ENCODE data around the gene KCNH8. TPM values are rescaled to one million over a fixed set of nuclear protein-coding genes. Genes with fewer than 3 reads are reported as not detected.

Gene KCNH8
- total RNA-seq, 1 donor from 2014 or later, result 1.5 TPM

DNA sequence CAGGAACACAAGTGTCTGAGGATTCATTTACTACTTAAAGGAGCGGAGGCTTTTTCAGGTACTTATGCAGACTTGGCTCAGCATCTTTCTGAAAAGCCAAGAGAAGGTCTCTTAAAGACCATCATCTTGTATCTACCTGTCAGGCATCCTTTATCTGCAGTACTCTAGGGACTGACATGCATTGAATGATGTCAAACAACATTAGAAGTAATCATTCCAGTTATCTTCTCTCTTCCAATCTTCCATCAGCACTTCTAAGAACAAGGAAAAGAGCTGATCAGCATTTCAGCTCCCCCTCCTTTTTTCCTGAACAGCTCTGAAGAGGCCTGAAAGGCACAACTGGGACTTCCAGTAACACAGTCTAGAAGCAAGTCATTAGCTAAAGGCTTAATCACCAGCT lies 214.8 kb downstream of the KCNH8 start:
- CTCF ChIA-PET, result interaction anchor here (1.3 to 2.3 kb wide), 4 partner anchors 10 to 181 kb away, joined by 3 to 13 read pairs (median 3); no protein-coding TSS in a partner anchor

DNA sequence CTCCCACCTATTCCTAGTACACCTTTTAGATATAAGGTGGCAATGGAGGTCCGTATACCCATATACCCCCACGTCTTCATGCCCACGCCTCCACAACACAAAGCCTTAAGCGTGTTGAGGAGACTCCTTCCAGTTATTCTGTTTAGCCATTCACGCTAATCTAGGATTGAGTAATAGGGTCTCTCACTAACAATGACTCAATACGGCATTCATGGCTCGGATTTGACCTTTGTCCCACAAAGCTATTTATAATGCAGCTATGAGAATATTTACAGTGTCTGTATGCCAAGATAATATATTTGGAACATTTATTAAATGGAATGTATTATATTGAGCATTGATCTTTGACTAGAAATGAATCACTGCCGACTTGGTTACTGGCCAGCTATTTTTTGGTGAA lies 215.8 kb downstream of the KCNH8 start:
- ChIA-PET CTCF (interaction anchor here (2.3 kb wide), 1 partner anchor 16 kb away, joined by 13 read pairs; no protein-coding TSS in a partner anchor), POLR2A (interaction anchor here (0.7 kb wide), 1 partner anchor 163 kb away, joined by 3 read pairs; no protein-coding TSS in a partner anchor)
- TF ChIP-seq, protein P1, sequence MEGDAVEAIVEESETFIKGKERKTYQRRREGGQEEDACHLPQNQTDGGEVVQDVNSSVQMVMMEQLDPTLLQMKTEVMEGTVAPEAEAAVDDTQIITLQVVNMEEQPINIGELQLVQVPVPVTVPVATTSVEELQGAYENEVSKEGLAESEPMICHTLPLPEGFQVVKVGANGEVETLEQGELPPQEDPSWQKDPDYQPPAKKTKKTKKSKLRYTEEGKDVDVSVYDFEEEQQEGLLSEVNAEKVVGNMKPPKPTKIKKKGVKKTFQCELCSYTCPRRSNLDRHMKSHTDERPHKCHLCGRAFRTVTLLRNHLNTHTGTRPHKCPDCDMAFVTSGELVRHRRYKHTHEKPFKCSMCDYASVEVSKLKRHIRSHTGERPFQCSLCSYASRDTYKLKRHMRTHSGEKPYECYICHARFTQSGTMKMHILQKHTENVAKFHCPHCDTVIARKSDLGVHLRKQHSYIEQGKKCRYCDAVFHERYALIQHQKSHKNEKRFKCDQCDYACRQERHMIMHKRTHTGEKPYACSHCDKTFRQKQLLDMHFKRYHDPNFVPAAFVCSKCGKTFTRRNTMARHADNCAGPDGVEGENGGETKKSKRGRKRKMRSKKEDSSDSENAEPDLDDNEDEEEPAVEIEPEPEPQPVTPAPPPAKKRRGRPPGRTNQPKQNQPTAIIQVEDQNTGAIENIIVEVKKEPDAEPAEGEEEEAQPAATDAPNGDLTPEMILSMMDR (IDR thresholded peaks at IDR 0.05), result no peak
- peaks cover 15% of the 10 kb centered on the region for H3K9me3 Mint-ChIP-seq
- no peaks in the 10 kb centered on the region for H3K27me3 Mint-ChIP-seq
- H3K27ac Mint-ChIP-seq, result peak overlapping the region; percentile 25
- intact Hi-C loops (cut with micrococcal nuclease), result loop anchor here (2.0 to 5.0 kb wide), 3 partner anchors 15 to 678 kb away; partner anchors contain the start of gene KAT2B
- H3K36me3 Mint-ChIP-seq (ENCODE audit: low read depth), result peaks cover 12% of the 10 kb centered on the region
- peaks cover 39% of the 10 kb centered on the region for H3K4me1 Mint-ChIP-seq
- DNase-seq, result no peak
- no peak for ATAC-seq (ENCODE audit: low read depth)
- H3K4me3 Mint-ChIP-seq, result no peak overlapping the region

More for the DNA sequence above, 214.8 kb downstream of the KCNH8 start:
- Mint-ChIP-seq H3K9me3 (peaks cover 15% of the 10 kb centered on the region), H3K36me3 (ENCODE audit: low read depth) (peaks cover 13% of the 10 kb centered on the region), H3K4me3 (peak overlapping the region; percentile 59), H3K27me3 (no peaks in the 10 kb centered on the region), H3K4me1 (peaks cover 40% of the 10 kb centered on the region), H3K27ac (peak overlapping the region; percentile 84)
- DNase-seq, result no peak
- intact Hi-C loops (cut with micrococcal nuclease), result loop anchor here (5.0 kb wide), 2 partner anchors 179 to 679 kb away; partner anchors contain the start of gene KAT2B
- no peak for ATAC-seq (ENCODE audit: low read depth)
- POLR2A ChIA-PET, result interaction anchor here (0.9 to 1.7 kb wide), 3 partner anchors 15 to 677 kb away, joined by 3 to 6 read pairs (median 4); partner anchors contain the start of gene KAT2B
- TF ChIP-seq, protein P1 (IDR thresholded peaks at IDR 0.05), result no peak

DNA sequence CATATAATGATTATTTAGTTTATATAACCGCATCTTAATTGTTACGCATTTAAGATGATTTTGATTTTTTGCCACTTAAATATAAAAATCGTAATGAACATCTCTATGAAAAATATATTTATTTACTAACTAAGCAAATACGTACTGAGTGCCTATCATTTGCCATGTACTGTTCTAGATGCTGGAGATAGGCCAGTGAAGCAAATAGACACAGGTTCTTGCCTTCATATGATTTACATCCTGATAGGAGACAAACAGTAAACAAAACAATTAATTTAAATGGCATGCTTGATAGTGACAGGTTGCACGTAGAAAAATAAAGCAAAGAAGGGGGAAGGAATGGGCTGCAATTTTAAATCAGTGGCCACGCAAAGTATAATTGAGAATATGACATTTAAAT lies 217.2 kb downstream of the KCNH8 start:
- CTCF ChIA-PET, result no interaction called here
- no peak for ATAC-seq (ENCODE audit: low read depth)
- TF ChIP-seq, protein P1 (IDR thresholded peaks at IDR 0.05), result no peak
- H3K4me1 Mint-ChIP-seq, result peaks cover 40% of the 10 kb centered on the region
- H3K36me3 Mint-ChIP-seq (ENCODE audit: low read depth), result peaks cover 12% of the 10 kb centered on the region
- H3K27me3 Mint-ChIP-seq, result no peaks in the 10 kb centered on the region
- POLR2A ChIA-PET, result no interaction called here
- H3K27ac Mint-ChIP-seq, result no peak overlapping the region
- no peak overlapping the region for H3K4me3 Mint-ChIP-seq
- intact Hi-C loops (cut with micrococcal nuclease), result loop anchor here (2.0 kb wide), 1 partner anchor 13 kb away; no protein-coding TSS in a partner anchor
- peaks cover 11% of the 10 kb centered on the region for H3K9me3 Mint-ChIP-seq
- DNase-seq, result no peak

DNA sequence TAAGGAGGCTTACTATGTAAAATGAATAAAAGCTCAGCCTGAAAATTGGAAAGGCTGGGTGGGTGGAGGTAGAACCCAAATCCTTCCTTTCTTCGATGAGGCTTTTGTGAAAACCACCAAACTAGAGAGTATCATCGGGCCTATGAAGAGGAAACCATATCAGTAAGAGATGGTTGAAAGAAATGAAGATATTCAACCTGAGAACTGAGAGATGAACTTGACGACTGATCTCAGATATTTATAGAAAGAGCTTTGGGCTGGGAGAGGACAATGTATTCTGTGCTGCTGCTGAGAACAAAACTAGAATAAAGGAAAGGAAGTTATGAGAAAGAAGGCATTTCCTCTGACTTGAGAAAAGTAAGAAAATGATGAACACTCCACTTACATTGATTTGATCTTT lies 236.6 kb downstream of the KCNH8 start:
- Mint-ChIP-seq H3K9me3 (no peaks in the 10 kb centered on the region), H3K36me3 (ENCODE audit: low read depth) (no peaks in the 10 kb centered on the region), H3K4me3 (no peak overlapping the region), H3K27ac (peak overlapping the region; percentile 39), H3K4me1 (peaks cover 22% of the 10 kb centered on the region), H3K27me3 (no peaks in the 10 kb centered on the region)
- CTCF ChIA-PET, result no interaction called here
- TF ChIP-seq, protein P1 (IDR thresholded peaks at IDR 0.05), result no peak
- POLR2A ChIA-PET, result no interaction called here
- ATAC-seq (ENCODE audit: low read depth), result no peak
- no peak for DNase-seq
- intact Hi-C loops (cut with micrococcal nuclease), result no loop called here

DNA sequence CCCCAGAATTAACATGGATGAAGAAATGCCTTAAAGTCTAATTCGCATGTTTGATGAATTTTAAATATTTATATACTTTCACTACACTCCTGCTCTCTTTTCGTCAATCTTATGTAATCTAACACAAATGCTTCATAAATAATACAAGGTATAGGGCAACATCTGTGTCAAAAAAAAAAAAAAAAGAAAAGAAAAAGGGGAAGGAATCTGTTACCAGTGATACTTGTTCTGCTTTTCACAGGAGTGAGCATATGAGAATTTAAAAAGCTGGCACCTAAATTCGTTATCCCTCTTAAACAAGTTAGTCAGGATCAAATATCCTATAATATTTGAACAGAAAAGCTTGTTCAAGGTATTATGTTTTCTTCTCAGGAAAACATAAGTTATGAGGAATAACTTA lies 243.8 kb downstream of the KCNH8 start:
- no peak overlapping the region for H3K27ac Mint-ChIP-seq
- intact Hi-C loops (cut with micrococcal nuclease), result no loop called here
- ChIA-PET CTCF (no interaction called here), POLR2A (interaction anchor here (0.6 kb wide), 2 partner anchors 9 to 310 kb away, joined by 3 to 4 read pairs; no protein-coding TSS in a partner anchor)
- H3K4me1 Mint-ChIP-seq, result peaks cover 53% of the 10 kb centered on the region
- H3K9me3 Mint-ChIP-seq, result no peaks in the 10 kb centered on the region
- DNase-seq, result no peak
- no peak overlapping the region for H3K4me3 Mint-ChIP-seq
- H3K27me3 Mint-ChIP-seq, result no peaks in the 10 kb centered on the region
- ATAC-seq (ENCODE audit: low read depth), result peak; percentile 52
- TF ChIP-seq, protein P1 (IDR thresholded peaks at IDR 0.05), result no peak
- peaks cover 12% of the 10 kb centered on the region for H3K36me3 Mint-ChIP-seq (ENCODE audit: low read depth)

Measured in activated B cell treated with CpG ODN at 0.5 μM for 24 hours (primary cell).